ENCODE results near the gene STX2.

The STX2 gene

DNA sequence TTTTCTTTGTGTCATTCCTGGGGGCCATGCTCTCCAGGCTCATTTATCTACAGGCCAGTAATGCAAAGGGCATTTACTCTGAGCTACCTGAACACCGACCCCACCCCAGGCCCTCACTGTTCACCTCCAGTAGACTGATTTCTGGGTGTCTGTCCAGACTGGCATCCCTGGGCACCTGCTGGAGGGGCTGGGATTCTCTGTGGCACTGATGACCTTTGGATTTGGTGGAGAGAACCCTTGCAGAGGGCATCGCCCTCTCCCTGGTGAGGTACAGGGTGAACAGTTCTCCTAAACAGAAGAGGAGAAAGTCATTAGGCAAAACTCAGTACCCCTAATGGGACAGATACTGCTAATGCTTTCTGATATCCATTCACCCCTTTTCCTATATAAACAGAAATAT, 95.9 kb downstream of the STX2 start:
- no peak overlapping the region for H3K27ac Mint-ChIP-seq
- H3K9me3 Mint-ChIP-seq = peaks cover 0 to 5% of the 10 kb centered on the region in 2 donors
- peaks cover 0 to 5% of the 10 kb centered on the region in 2 donors for H3K36me3 Mint-ChIP-seq
- no peak for DNase-seq
- no peak overlapping the region for H3K4me3 Mint-ChIP-seq
- ATAC-seq (replicated peaks) = no peak
- H3K4me1 Mint-ChIP-seq = peaks cover 4 to 5% of the 10 kb centered on the region in 2 donors
- H3K27me3 Mint-ChIP-seq = peaks cover 18 to 39% of the 10 kb centered on the region in 2 donors

DNA sequence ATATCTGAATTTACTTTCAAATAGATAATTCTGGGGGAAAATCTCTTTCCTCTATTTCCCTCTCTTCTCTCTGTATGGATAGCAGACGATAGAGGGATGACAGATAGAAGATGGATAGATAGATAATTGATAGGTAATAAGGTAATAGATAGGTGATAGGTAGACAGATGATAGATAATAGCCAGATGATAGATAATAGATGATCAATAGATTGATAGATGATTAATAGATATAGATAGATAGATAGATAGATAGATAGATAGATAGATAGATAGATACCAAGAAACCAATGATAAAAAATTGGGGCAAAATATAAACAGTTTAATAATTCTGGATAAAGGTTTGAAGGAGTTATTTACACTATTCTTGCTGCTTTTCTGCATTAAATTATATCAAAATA, 96.3 kb downstream of the STX2 start:
- DNase-seq (no peak), ATAC-seq (replicated peaks) (no peak)
- Mint-ChIP-seq H3K4me1 (peaks cover 0 to under 1% of the 10 kb centered on the region in 2 donors), H3K27me3 (peaks cover 15 to 35% of the 10 kb centered on the region in 2 donors), H3K36me3 (peaks cover 0 to 5% of the 10 kb centered on the region in 2 donors), H3K4me3 (no peak overlapping the region), H3K9me3 (peaks cover 0 to 5% of the 10 kb centered on the region in 2 donors), H3K27ac (no peak overlapping the region)

DNA sequence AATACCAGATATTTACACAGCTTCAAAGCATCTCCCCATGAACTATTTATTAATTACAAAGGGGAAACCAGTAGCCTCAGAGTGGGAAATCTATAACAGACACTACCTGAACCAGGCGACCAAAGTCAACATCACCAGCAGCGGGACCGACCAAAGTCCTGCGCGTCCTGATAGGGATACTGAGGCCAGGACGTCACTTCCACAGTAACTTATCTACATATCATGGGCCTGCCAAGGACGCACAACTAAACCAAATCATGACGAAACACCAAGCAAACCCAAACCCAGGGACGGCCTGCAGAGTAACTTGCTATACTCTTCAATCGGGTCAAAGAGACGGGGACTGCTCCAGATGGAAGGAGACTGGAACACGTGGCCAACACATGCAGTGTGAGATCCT, 96.9 kb downstream of the STX2 start:
- H3K9me3 Mint-ChIP-seq = peaks cover 0 to 5% of the 10 kb centered on the region in 2 donors
- no peak overlapping the region for H3K27ac Mint-ChIP-seq
- no peaks in the 10 kb centered on the region for H3K4me1 Mint-ChIP-seq
- no peak for DNase-seq
- H3K36me3 Mint-ChIP-seq = peaks cover 0 to 5% of the 10 kb centered on the region in 2 donors
- H3K4me3 Mint-ChIP-seq = no peak overlapping the region
- peaks cover 16 to 36% of the 10 kb centered on the region in 2 donors for H3K27me3 Mint-ChIP-seq
- ATAC-seq (replicated peaks) = no peak

Measured in stimulated activated naive B cell treated with anti-CD40 and anti-IgM and Interleukin-4, amounts not matched to agents 10 μg/mL and 1 μg/mL and 100 μg/mL, for 72 hours (primary cell).